Tibial nerve (tissue), 4 donors: ENCODE measurements around the gene DNAJC5G.
"Not testable (repeated sequence)": the region's sequence is repeated elsewhere in the genome, so short reads cannot be mapped to it uniquely, and the experiment has no call there.

Source experiments
- EP300 ChIP-seq, 2 donors: sonication (generic); formaldehyde crosslinking; IDR thresholded peaks; one replicate each; pipeline ENCODE4 v1.6.1; 2017; ENCODE audit warnings: antibody characterized with exemption in 2 of 2, mild to moderate bottlenecking in 1 of 2
- POLR2A ChIP-seq, 2 donors: fragments of 450-650 bp; IDR thresholded peaks; one replicate each; pipeline ENCODE4 v1.6.1; 2017; ENCODE audit warnings: antibody characterized with exemption in 2 of 2, mild to moderate bottlenecking in 2 of 2, moderate library complexity in 2 of 2
- TF ChIP-seq, protein P1 (sequence below), 5 experiments: fragments of 200-600 bp in 3 of 5; fragments of 450-650 bp in 2 of 5; sonication (generic) in 3 of 5; IDR thresholded peaks; one replicate each; pipeline ENCODE4 v1.5.1; 2016 to 2019; ENCODE audit warnings: antibody characterized with exemption in 5 of 5, mild to moderate bottlenecking in 3 of 5, moderate library complexity in 2 of 5

DNA sequence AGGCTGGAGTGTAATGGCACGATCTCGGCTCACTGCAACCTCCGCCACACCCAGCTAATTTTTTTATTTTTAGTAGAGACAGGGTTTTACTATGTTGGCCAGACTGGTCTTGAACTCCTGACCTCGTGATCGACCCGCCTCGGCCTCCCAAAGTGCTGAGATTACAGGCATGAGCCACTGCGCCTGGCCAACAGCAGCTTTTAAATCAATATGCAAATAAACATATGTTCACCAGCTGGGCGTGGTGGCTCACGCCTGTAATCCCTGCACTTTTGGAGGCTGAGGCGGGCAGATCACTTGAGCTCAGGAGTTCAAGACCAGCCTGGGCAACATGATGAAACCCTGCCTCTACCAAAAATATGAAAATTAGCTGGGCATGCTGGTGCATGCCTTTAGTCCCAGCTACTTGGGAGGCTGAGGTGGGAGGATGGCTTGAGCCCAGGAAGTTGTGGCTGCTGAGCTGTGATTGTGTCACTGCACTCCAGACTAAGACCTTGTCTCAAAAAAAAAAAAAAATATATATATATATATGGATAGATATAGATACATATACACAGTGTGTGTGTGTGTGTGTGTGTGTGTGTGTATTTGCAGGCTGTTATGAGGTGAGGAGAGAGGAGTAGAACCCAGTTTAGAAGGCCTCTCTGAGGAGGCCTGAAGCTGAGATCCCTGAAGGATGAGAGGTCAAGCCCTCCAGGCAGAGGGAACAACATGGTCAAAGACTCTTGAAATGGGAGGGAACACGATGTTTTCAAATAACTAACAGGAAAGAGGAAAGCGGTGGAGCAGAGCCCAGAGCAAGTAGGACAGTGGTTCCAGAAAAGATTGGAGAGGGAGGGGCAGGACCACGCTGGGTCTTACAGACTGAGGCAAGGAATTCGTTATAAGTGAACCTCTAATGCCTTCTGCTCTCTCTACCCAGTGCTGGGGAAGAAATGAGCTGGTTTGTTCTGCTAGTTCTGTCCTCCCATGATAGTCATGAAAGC is 2.4 kb upstream of the DNAJC5G start:
- TF ChIP-seq, protein P1, sequence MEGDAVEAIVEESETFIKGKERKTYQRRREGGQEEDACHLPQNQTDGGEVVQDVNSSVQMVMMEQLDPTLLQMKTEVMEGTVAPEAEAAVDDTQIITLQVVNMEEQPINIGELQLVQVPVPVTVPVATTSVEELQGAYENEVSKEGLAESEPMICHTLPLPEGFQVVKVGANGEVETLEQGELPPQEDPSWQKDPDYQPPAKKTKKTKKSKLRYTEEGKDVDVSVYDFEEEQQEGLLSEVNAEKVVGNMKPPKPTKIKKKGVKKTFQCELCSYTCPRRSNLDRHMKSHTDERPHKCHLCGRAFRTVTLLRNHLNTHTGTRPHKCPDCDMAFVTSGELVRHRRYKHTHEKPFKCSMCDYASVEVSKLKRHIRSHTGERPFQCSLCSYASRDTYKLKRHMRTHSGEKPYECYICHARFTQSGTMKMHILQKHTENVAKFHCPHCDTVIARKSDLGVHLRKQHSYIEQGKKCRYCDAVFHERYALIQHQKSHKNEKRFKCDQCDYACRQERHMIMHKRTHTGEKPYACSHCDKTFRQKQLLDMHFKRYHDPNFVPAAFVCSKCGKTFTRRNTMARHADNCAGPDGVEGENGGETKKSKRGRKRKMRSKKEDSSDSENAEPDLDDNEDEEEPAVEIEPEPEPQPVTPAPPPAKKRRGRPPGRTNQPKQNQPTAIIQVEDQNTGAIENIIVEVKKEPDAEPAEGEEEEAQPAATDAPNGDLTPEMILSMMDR (IDR thresholded peaks at IDR 0.05) = not testable (repeated sequence)
- TF ChIP-seq POLR2A, EP300 (IDR thresholded peaks at IDR 0.05): not testable (repeated sequence)
